ENCODE results near the gene TMEM184B.

The TMEM184B gene

DNA sequence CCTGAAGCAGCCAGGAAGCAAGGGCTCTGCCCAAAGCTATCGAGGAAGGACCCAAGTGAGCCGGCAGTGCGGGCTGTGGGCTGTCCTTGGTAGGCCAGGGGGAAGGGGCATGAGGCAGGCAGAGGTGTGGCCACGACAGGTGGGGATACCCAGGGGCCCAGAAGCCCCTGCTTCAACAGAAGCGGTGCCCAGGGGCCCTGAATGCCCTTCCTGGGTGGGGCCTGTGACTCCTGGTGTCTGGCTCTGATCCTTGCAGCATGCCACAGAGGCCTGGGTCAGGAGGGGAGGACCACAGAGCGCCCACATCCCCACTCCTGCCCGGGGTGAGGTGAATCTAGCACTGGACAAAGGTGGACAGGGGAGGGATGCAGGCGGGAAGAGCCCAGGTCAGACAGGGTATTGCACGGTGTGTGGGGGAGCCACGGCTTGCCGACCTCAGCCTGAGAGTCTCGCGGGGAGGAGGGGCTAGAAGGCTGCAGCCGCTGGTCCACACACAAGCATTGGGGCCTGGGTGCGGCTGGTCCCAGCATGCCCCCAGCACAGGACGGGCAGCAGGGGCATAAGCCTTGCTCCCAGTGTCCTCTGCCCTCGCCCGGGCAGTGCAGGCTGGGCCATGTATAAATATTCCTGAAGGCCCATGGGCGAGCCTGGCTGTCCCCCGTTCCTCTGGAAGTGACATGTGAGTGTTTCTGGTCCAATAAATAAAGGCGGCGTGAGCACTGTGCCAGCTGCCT is 52.0 kb downstream of the TMEM184B start:
- H3K27me3 ChIP-seq (ENCODE audit: low read length) = no peaks in the 10 kb centered on the region
- H3K27ac ChIP-seq (ENCODE audit: low read depth, low read length) = no peak overlapping the region

DNA sequence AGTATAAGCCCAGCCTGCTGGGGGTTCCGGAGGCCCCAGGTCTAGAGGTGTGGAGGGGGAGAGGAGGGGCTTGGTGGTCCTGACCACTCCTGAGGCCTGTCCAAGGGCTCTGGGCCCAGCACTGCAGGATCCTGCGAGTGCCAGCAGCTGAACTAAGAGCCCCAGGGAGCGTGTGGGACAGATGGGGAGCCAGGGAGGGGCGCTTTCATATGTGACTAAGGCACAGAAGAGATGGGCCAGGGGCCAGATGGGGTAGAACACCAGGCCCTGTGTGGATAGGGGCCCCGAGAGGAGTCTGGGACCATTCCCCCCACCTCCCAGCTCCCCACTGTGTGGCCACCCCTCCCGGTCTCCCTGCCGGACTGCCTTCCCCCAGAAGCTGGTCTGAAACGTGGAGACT is 52.6 kb downstream of the TMEM184B start:
- Histone ChIP-seq H3K27ac (ENCODE audit: low read depth, low read length) (no peak overlapping the region), H2AFZ (ENCODE audit: low read depth, low read length, severe bottlenecking) (no peak overlapping the region), H3K9me3 (ENCODE audit: insufficient read depth, low read length) (no peaks in the 10 kb centered on the region), H3K4me3 (ENCODE audit: insufficient read depth, low read length, poor library complexity, severe bottlenecking) (no peak overlapping the region), H3K27me3 (ENCODE audit: low read length) (no peaks in the 10 kb centered on the region), H3K79me2 (ENCODE audit: insufficient read depth, low read length) (no peaks in the 10 kb centered on the region), H3K9ac (ENCODE audit: low read length) (no peak overlapping the region), H3F3A (ENCODE audit: insufficient read depth) (no peaks in the 10 kb centered on the region), H4K20me1 (ENCODE audit: low read depth, low read length) (no peaks in the 10 kb centered on the region), H3K4me2 (ENCODE audit: low read depth, low read length, poor library complexity, severe bottlenecking) (no peak overlapping the region), H3K36me3 (ENCODE audit: low read length) (no peaks in the 10 kb centered on the region), H3K9me2 (replicated peaks; ENCODE audit: insufficient read depth, low read length) (no peaks in the 10 kb centered on the region)
- no peak for TF ChIP-seq EZH2phosphoT487 (conservative IDR thresholded peaks at IDR 0.05; ENCODE audit: low read length)
- TF ChIP-seq, protein P1, sequence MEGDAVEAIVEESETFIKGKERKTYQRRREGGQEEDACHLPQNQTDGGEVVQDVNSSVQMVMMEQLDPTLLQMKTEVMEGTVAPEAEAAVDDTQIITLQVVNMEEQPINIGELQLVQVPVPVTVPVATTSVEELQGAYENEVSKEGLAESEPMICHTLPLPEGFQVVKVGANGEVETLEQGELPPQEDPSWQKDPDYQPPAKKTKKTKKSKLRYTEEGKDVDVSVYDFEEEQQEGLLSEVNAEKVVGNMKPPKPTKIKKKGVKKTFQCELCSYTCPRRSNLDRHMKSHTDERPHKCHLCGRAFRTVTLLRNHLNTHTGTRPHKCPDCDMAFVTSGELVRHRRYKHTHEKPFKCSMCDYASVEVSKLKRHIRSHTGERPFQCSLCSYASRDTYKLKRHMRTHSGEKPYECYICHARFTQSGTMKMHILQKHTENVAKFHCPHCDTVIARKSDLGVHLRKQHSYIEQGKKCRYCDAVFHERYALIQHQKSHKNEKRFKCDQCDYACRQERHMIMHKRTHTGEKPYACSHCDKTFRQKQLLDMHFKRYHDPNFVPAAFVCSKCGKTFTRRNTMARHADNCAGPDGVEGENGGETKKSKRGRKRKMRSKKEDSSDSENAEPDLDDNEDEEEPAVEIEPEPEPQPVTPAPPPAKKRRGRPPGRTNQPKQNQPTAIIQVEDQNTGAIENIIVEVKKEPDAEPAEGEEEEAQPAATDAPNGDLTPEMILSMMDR (IDR thresholded peaks at IDR 0.05; ENCODE audit: insufficient read depth, low read length, poor library complexity, severe bottlenecking) = no peak

More for the DNA sequence above, 52.0 kb downstream of the TMEM184B start:
- no peaks in the 10 kb centered on the region for H3F3A ChIP-seq (ENCODE audit: insufficient read depth)
- H3K4me2 ChIP-seq (ENCODE audit: low read depth, low read length, poor library complexity, severe bottlenecking) = no peak overlapping the region
- no peak overlapping the region for H2AFZ ChIP-seq (ENCODE audit: low read depth, low read length, severe bottlenecking)
- no peak overlapping the region for H3K9ac ChIP-seq (ENCODE audit: low read length)
- no peaks in the 10 kb centered on the region for H3K36me3 ChIP-seq (ENCODE audit: low read length)
- TF ChIP-seq, protein P1 (IDR thresholded peaks at IDR 0.05; ENCODE audit: insufficient read depth, low read length, poor library complexity, severe bottlenecking) = no peak
- TF ChIP-seq EZH2phosphoT487 (conservative IDR thresholded peaks at IDR 0.05; ENCODE audit: low read length) = no peak
- no peak overlapping the region for H3K4me3 ChIP-seq (ENCODE audit: insufficient read depth, low read length, poor library complexity, severe bottlenecking)
- no peaks in the 10 kb centered on the region for H3K9me2 ChIP-seq (replicated peaks; ENCODE audit: insufficient read depth, low read length)
- no peaks in the 10 kb centered on the region for H3K79me2 ChIP-seq (ENCODE audit: insufficient read depth, low read length)
- no peaks in the 10 kb centered on the region for H4K20me1 ChIP-seq (ENCODE audit: low read depth, low read length)
- H3K9me3 ChIP-seq (ENCODE audit: insufficient read depth, low read length) = no peaks in the 10 kb centered on the region

DNA sequence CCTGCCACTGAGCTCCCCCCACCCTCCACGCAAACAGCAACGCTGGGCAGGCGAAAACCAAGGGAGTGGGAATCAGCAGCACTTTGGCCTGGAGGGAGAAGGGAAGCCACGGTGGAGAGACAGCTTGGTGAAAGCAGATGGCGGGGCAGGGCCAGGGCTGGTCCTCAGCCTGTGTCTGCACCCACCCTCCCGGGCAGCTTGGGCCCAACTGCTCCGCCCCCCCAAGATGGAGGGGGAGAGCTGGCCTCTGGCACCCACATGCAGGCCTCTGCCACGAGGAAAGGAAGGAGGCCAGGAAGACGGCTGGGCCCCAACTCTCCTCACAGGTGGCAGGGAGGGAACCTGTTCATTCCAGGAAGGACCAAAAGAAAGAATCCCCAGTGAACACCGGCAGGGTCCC is 53.2 kb downstream of the TMEM184B start:
- H3K27ac ChIP-seq (ENCODE audit: low read depth, low read length) = no peak overlapping the region
- H3K4me3 ChIP-seq (ENCODE audit: insufficient read depth, low read length, poor library complexity, severe bottlenecking) = no peak overlapping the region
- no peaks in the 10 kb centered on the region for H3K79me2 ChIP-seq (ENCODE audit: insufficient read depth, low read length)
- no peak overlapping the region for H3K9ac ChIP-seq (ENCODE audit: low read length)
- no peaks in the 10 kb centered on the region for H4K20me1 ChIP-seq (ENCODE audit: low read depth, low read length)
- no peak overlapping the region for H2AFZ ChIP-seq (ENCODE audit: low read depth, low read length, severe bottlenecking)
- no peaks in the 10 kb centered on the region for H3K9me3 ChIP-seq (ENCODE audit: insufficient read depth, low read length)
- H3K4me2 ChIP-seq (ENCODE audit: low read depth, low read length, poor library complexity, severe bottlenecking) = no peak overlapping the region
- no peaks in the 10 kb centered on the region for H3K27me3 ChIP-seq (ENCODE audit: low read length)
- no peaks in the 10 kb centered on the region for H3K9me2 ChIP-seq (replicated peaks; ENCODE audit: insufficient read depth, low read length)
- no peaks in the 10 kb centered on the region for H3K36me3 ChIP-seq (ENCODE audit: low read length)
- no peaks in the 10 kb centered on the region for H3F3A ChIP-seq (ENCODE audit: insufficient read depth)
- TF ChIP-seq, protein P1 (IDR thresholded peaks at IDR 0.05; ENCODE audit: insufficient read depth, low read length, poor library complexity, severe bottlenecking) = no peak

Measured in SU-DHL-6 (cell line).